Rectal smooth muscle tissue (tissue), 1 donor: ENCODE measurements around the gene TSHZ2.
"Not testable (repeated sequence)": the region's sequence is repeated elsewhere in the genome, so short reads cannot be mapped to it uniquely, and the experiment has no call there.

ENCODE experiments used
- H3K27ac ChIP-seq: one replicate; pipeline ENCODE4 v1.7.0; 2013; ENCODE audit warnings: low read depth, low read length, inconsistent platforms
- H3K27me3 ChIP-seq: one replicate; pipeline ENCODE4 v1.7.0; 2013; ENCODE audit warnings: low read length; ENCODE audit not compliant: control insufficient read depth, insufficient read depth
- H3K36me3 ChIP-seq: one replicate; pipeline ENCODE4 v1.7.0; 2013; ENCODE audit warnings: low read length; ENCODE audit not compliant: control insufficient read depth, insufficient read depth
- H3K4me1 ChIP-seq: one replicate; pipeline ENCODE4 v1.7.0; 2013; ENCODE audit warnings: low read length; ENCODE audit not compliant: control insufficient read depth, insufficient read depth
- H3K4me3 ChIP-seq: one replicate; pipeline ENCODE4 v1.7.0; 2013; ENCODE audit warnings: low read length
- H3K9ac ChIP-seq: one replicate; pipeline ENCODE4 v1.7.0; 2013; ENCODE audit warnings: low read length

TSHZ2 gene

DNA sequence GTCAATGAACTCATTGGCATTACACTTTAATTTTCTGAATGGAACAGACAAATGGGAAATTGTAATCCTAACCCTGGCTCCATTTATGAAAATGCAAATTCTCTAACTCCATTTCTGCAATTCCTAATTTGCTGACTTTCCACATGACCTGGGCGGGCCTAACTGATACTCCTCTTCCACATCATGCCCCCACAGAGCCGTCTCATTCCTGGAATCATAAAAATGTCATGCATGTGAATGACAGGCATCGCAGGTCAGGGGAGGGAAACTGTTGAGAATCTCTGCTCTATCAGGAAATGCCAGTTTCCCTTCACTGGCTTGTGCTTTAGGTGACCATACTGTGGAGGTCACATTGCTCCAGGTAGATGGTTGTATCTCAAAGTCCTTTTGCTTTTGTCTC lies 456.4 kb downstream of the TSHZ2 start:
- H3K4me1 ChIP-seq = no peaks in the 10 kb centered on the region
- H3K27ac ChIP-seq = no peak overlapping the region
- H3K4me3 ChIP-seq = no peak overlapping the region
- no peak overlapping the region for H3K9ac ChIP-seq
- H3K36me3 ChIP-seq = no peaks in the 10 kb centered on the region
- H3K27me3 ChIP-seq = no peaks in the 10 kb centered on the region

- Histone ChIP-seq H3K9ac (no peak overlapping the region), H3K4me1 (no peaks in the 10 kb centered on the region), H3K4me3 (no peak overlapping the region), H3K27me3 (no peaks in the 10 kb centered on the region), H3K27ac (no peak overlapping the region), H3K36me3 (no peaks in the 10 kb centered on the region)
Measured at GRCh38 chr20:53428996-53429395, 456.8 kb downstream of the TSHZ2 start.

DNA sequence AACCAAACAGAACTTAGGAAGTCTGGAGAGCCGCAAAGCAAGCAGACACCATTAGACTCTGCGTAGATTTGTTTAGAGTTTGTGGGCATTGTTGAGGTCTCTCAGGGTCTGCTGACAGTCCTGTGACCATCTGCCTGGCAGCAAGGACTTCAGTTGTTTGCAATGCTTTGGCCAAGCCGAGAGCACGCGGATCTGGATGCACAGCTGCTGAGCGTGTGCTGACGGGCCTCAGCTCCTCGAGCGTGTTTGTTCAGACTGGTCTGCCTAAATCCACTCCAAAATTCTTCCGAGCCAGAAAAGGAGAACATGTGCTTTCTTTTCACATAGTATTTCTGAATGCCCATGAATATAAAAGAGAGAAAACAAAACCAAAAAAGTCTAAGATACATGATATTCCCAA lies 462.5 kb downstream of the TSHZ2 start:
- no peaks in the 10 kb centered on the region for H3K4me1 ChIP-seq
- H3K27ac ChIP-seq = no peak overlapping the region

GRCh38 chr20:53436927-53437326 lies 464.8 kb downstream of the TSHZ2 start:
- H3K27me3 ChIP-seq, H3K27ac ChIP-seq, H3K4me3 ChIP-seq, H3K9ac ChIP-seq, H3K36me3 ChIP-seq, H3K4me1 ChIP-seq: not testable (repeated sequence)

More for the DNA sequence above, 462.5 kb downstream of the TSHZ2 start:
- H3K9ac ChIP-seq = no peak overlapping the region
- no peak overlapping the region for H3K4me3 ChIP-seq
- no peaks in the 10 kb centered on the region for H3K27me3 ChIP-seq
- no peaks in the 10 kb centered on the region for H3K36me3 ChIP-seq

GRCh38 chr20:53438368-53438767 lies 466.2 kb downstream of the TSHZ2 start:
- Histone ChIP-seq H3K4me1 (no peaks in the 10 kb centered on the region), H3K27ac (no peak overlapping the region), H3K4me3 (no peak overlapping the region), H3K27me3 (no peaks in the 10 kb centered on the region), H3K36me3 (no peaks in the 10 kb centered on the region), H3K9ac (no peak overlapping the region)

GRCh38 chr20:53439046-53439445 lies 466.9 kb downstream of the TSHZ2 start:
- Histone ChIP-seq H3K4me1 (no peaks in the 10 kb centered on the region), H3K9ac (no peak overlapping the region), H3K27ac (no peak overlapping the region), H3K4me3 (no peak overlapping the region), H3K36me3 (no peaks in the 10 kb centered on the region), H3K27me3 (peaks cover under 1% of the 10 kb centered on the region)

DNA sequence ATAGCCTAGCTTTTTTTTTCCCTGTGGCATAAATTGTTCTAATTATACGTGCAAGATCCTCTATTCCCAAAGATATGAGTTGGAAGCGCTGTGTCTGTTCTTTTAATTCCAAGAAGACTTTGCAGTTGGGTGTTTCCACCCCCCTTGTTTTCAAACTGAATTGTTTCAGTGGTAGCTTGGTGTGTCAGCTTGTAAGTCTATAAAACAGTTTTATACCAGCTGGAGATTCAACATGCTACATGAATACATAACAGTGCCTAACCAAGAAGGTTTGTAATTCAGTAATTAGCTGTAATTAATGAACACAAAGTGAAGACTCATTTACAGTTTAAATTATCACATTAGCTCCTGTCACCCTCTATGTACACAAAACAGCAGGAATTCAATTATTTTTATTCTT lies 467.5 kb downstream of the TSHZ2 start:
- H3K9ac ChIP-seq = no peak overlapping the region
- no peak overlapping the region for H3K27ac ChIP-seq
- no peaks in the 10 kb centered on the region for H3K4me1 ChIP-seq
- H3K27me3 ChIP-seq = peaks cover 3% of the 10 kb centered on the region
- no peaks in the 10 kb centered on the region for H3K36me3 ChIP-seq
- no peak overlapping the region for H3K4me3 ChIP-seq

GRCh38 chr20:53444401-53445149 lies 472.4 kb downstream of the TSHZ2 start:
- Histone ChIP-seq H3K4me3 (no peak overlapping the region), H3K36me3 (no peaks in the 10 kb centered on the region), H3K4me1 (no peaks in the 10 kb centered on the region), H3K9ac (no peak overlapping the region), H3K27ac (no peak overlapping the region), H3K27me3 (peaks cover 3% of the 10 kb centered on the region)

- Histone ChIP-seq H3K36me3 (no peaks in the 10 kb centered on the region), H3K4me1 (no peaks in the 10 kb centered on the region), H3K27ac (no peak overlapping the region), H3K4me3 (no peak overlapping the region), H3K9ac (no peak overlapping the region), H3K27me3 (peaks cover 3% of the 10 kb centered on the region)
Measured at GRCh38 chr20:53445321-53445731, 473.2 kb downstream of the TSHZ2 start.

DNA sequence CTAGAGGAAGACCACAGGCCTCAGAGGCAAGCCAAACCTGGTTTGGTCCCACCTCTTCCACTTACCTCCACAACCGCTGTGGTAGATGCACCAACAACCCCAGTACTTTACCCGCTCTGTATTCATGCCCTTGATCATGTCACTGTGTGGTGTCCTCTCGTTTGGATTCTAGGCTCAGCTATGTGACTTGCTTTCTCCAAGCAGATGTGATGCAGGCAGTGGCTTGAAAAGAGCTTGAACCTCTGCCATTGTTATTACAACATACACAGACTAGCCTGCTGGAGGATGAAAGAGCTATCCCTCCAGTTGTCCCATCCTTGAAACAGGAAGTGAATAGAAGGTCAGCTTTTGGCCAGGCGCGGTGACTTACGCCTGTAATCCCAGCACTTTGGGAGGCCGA lies 473.8 kb downstream of the TSHZ2 start:
- Histone ChIP-seq H3K4me3 (no peak overlapping the region), H3K27ac (no peak overlapping the region), H3K36me3 (no peaks in the 10 kb centered on the region), H3K27me3 (peaks cover 3% of the 10 kb centered on the region), H3K4me1 (no peaks in the 10 kb centered on the region), H3K9ac (no peak overlapping the region)

GRCh38 chr20:53447316-53447715 lies 475.2 kb downstream of the TSHZ2 start:
- Histone ChIP-seq H3K4me1 (no peaks in the 10 kb centered on the region), H3K9ac (no peak overlapping the region), H3K27ac (no peak overlapping the region), H3K27me3 (peaks cover 3% of the 10 kb centered on the region), H3K4me3 (no peak overlapping the region), H3K36me3 (no peaks in the 10 kb centered on the region)

GRCh38 chr20:53448426-53448825 lies 476.3 kb downstream of the TSHZ2 start:
- no peaks in the 10 kb centered on the region for H3K4me1 ChIP-seq
- H3K27ac ChIP-seq = no peak overlapping the region
- H3K9ac ChIP-seq = no peak overlapping the region
- no peak overlapping the region for H3K4me3 ChIP-seq
- no peaks in the 10 kb centered on the region for H3K36me3 ChIP-seq
- peaks cover 3% of the 10 kb centered on the region for H3K27me3 ChIP-seq

DNA sequence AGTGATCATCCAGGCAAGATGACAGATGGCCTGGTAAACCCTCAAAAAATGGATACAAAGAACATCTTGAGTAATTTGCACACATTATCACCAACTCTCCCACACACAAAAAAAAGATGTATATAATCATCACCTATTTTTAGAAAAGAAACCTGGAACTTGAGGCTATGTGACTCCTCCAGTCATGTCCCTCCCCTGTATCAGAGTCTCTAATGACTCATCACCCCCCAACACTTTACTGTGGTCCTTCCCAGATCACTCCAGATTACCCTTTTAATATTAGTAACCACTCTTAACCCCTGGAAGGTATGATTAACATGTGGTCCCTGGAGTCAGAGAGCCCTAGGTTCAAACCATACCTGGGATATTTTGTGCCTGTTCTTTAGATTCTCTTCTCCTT lies 476.7 kb downstream of the TSHZ2 start:
- Histone ChIP-seq H3K27me3 (peaks cover 3% of the 10 kb centered on the region), H3K36me3 (no peaks in the 10 kb centered on the region), H3K9ac (no peak overlapping the region), H3K4me1 (no peaks in the 10 kb centered on the region), H3K27ac (no peak overlapping the region), H3K4me3 (no peak overlapping the region)
